RWPE2 (cell line): ENCODE data around the gene ZNF507.

Experiments
- ATAC-seq: fragments of 200-7000 bp; cut with Tn5 transposase; 3 replicates; pipeline ENCODE4 v1.9.1; 2021; ENCODE audit warnings: low read depth
- DNase-seq: peaks from one replicate; pipeline ENCODE4 v3.0.0-alpha.2; 2020; ENCODE audit warnings: low spot score
- H3K27ac ChIP-seq: fragments of 450-650 bp; 2 replicates; pipeline ENCODE4 v1.5.1; 2017; ENCODE audit warnings: mild to moderate bottlenecking; ENCODE audit not compliant: poor library complexity, severe bottlenecking
- H3K27me3 ChIP-seq: fragments of 250-450 bp; sonication (Bioruptor Pico); 2 replicates; pipeline ENCODE4 v1.5.1; 2021; ENCODE audit warnings: mild to moderate bottlenecking, moderate library complexity; ENCODE audit not compliant: insufficient read depth, poor library complexity, severe bottlenecking
- H3K36me3 ChIP-seq: fragments of 250-450 bp; sonication (Bioruptor Pico); 2 replicates; pipeline ENCODE4 v1.5.1; 2020; ENCODE audit warnings: low read depth, mild to moderate bottlenecking, moderate library complexity
- H3K4me1 ChIP-seq: fragments of 250-450 bp; sonication (Bioruptor Pico); 2 replicates; pipeline ENCODE4 v1.5.1; 2021; ENCODE audit warnings: mild to moderate bottlenecking, moderate library complexity; ENCODE audit not compliant: insufficient read depth, poor library complexity, severe bottlenecking
- H3K4me3 ChIP-seq: fragments of 250-450 bp; sonication (Bioruptor Pico); 2 replicates; pipeline ENCODE4 v1.5.1; 2021; ENCODE audit warnings: mild to moderate bottlenecking, moderate library complexity; ENCODE audit not compliant: severe bottlenecking
- H3K9me3 ChIP-seq: fragments of 250-450 bp; sonication (Bioruptor Pico); 2 replicates; pipeline ENCODE4 v1.5.1; 2021; ENCODE audit warnings: mild to moderate bottlenecking, moderate library complexity; ENCODE audit not compliant: severe bottlenecking
- TF ChIP-seq, protein P1 (sequence below): fragments of 450-650 bp; IDR thresholded peaks from one replicate; pipeline ENCODE4 v1.5.1; 2017; ENCODE audit warnings: mild to moderate bottlenecking, moderate library complexity; ENCODE audit not compliant: poor library complexity, severe bottlenecking

ZNF507 gene

DNA sequence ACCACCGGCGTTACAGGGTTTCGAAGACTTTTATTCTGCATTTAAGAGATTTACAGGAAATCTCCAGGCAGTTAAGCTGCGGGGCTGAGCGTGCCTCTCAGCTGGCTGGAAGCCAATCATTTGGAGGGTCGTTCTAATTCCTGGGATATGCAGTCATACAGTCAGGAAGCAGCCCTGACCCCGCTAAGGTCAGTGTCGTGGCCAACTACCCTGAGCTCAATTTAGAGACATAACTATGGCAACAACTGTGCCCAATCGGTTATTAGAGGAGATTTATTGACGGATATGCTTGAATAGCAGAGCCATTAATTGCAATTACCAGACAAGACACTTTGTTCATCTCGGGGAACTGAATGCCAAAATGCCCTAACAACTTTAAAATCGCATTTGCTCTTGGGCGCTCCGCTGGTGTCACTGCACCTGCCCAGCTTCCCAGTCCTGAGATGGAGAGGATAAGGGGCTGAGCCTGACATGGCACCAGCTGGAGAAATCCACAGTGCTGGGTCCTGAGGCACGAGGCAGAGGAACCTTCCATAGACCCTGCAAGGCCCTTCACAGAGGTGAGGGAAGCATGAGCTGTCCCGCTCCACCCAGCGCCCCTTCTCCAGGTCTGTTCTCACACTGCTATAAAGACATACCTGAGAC, 15.1 kb upstream of the ZNF507 start:
- Histone ChIP-seq H3K36me3 (no peaks in the 10 kb centered on the region), H3K9me3 (no peaks in the 10 kb centered on the region), H3K27me3 (no peaks in the 10 kb centered on the region), H3K4me1 (no peaks in the 10 kb centered on the region), H3K4me3 (no peak overlapping the region), H3K27ac (no peak overlapping the region)
- TF ChIP-seq, protein P1, sequence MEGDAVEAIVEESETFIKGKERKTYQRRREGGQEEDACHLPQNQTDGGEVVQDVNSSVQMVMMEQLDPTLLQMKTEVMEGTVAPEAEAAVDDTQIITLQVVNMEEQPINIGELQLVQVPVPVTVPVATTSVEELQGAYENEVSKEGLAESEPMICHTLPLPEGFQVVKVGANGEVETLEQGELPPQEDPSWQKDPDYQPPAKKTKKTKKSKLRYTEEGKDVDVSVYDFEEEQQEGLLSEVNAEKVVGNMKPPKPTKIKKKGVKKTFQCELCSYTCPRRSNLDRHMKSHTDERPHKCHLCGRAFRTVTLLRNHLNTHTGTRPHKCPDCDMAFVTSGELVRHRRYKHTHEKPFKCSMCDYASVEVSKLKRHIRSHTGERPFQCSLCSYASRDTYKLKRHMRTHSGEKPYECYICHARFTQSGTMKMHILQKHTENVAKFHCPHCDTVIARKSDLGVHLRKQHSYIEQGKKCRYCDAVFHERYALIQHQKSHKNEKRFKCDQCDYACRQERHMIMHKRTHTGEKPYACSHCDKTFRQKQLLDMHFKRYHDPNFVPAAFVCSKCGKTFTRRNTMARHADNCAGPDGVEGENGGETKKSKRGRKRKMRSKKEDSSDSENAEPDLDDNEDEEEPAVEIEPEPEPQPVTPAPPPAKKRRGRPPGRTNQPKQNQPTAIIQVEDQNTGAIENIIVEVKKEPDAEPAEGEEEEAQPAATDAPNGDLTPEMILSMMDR: no peak
- DNase-seq: no peak
- no peak for ATAC-seq

DNA sequence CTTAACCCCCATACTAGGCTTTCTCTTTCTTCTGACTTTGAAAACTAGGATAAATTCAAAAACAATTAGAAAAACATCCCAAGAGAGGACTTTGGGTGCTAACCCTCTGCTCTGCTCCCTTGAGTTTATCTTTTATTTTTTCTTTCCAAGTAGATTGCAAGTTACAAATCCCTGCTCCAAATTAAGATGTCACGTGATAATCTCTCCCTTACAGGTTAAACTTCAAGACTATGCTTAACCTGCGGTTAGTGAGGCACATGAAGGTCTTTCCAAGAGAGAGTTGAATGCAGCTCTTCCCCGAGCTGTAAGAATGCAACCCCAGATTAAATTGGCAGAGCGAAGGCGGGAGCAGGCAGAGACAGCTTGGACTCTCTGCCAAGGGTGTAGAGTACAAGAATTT, 12.2 kb upstream of the ZNF507 start:
- Histone ChIP-seq H3K27ac (no peak overlapping the region), H3K36me3 (no peaks in the 10 kb centered on the region), H3K9me3 (no peaks in the 10 kb centered on the region), H3K4me1 (no peaks in the 10 kb centered on the region), H3K27me3 (no peaks in the 10 kb centered on the region), H3K4me3 (no peak overlapping the region)
- ATAC-seq (no peak), DNase-seq (no peak)
- TF ChIP-seq, protein P1: no peak

DNA sequence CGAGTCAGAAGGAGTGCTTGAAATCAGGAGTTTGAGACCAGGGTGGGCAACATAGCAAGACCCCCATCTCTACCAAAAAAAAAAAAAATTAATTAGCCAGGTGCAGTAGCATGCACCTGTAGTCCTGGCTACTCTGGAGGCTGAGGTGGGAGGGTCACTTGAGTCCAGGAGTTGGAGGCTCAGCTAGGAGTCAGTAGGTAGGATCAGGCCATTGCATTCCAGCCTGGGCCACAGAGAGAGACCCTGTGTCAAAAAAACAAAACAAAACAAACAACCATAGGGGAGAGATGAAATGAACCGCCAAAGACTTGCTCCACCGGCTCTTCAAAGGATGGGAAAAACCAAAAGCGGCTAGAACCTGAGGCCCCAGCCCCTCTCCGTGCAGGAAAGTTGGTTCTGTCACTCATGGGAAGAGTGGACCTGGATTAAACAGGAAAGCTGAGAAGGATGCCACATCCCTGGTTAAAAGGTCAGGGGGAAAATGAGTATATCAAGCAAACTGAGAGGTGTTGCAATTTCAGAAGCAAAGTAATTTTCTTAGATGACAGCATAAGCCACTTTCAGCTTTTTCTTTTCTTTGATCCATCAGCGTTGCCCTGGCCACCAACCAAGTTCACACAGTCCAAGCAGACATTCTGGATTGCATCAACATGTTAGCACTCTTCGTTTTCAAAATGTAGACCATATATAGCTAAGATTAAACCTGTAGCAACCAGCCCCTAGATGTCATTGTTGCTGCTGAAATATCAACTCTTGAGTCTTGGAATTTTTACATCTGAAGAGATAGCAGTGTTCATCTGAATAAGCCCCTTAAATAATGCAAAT, 8.9 kb upstream of the ZNF507 start:
- H3K36me3 ChIP-seq: no peaks in the 10 kb centered on the region
- ATAC-seq (peak; percentile 66), DNase-seq (no peak)
- no peak overlapping the region for H3K4me3 ChIP-seq
- TF ChIP-seq, protein P1: peak; percentile 33
- H3K9me3 ChIP-seq: no peaks in the 10 kb centered on the region
- no peaks in the 10 kb centered on the region for H3K4me1 ChIP-seq
- no peak overlapping the region for H3K27ac ChIP-seq
- H3K27me3 ChIP-seq: no peaks in the 10 kb centered on the region

DNA sequence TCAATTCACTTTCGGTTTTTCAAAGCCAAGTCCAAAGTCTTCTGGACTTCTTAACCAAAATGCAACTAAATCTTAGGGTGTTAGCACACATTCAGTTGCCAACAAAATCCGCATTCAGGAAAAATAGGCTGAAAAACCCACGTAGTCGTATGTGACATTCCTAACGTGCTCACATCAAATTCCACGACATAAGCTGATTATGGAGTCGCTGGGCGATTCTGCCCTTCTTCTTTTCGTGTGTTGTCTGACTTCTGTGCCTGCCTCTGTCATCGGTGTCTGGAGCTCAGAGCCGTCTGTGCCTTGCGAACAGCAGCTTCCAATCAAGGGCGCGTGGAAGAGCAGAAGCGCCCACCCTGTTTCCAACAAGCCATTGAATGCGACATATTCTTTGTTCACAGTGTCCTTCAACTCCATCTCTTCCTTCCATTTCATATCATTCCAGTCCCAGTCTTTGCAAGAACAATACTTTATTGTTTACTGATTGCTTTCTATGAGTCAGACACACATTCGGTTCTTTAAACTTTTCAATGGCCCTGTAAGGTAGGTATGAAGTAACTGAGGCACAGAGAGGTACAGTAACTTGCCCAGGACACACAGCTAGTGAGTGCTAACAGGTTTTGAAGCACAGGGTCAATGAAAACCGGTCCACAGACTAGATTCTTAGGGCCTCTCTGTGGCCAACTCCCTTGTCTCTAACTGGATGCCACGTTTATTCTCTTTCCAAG, 8.2 kb upstream of the ZNF507 start:
- Histone ChIP-seq H3K4me1 (no peaks in the 10 kb centered on the region), H3K4me3 (no peak overlapping the region), H3K27ac (no peak overlapping the region), H3K9me3 (no peaks in the 10 kb centered on the region), H3K36me3 (no peaks in the 10 kb centered on the region), H3K27me3 (no peaks in the 10 kb centered on the region)
- TF ChIP-seq, protein P1: no peak
- no peak for DNase-seq
- ATAC-seq: no peak
